Measurements from ENCODE around the gene SLC66A3.

DNA sequence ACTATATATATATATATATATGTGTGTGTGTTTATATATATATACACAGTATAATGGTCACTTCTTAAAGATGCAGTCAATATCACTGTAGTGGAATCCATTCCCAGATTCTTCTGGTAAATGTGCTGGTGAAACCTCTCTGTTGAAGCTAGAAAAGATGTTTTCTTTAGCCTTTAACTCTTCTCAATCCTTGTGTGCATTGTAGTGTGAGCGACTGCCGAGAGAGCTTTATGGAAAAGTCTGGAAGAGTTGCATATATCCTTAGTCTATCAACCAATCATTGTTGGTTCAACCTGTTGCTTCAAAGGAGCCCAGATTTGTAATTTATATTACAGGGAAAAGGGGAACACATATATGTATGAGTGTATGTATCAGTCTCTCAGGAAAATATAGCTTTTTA is 27.7 kb downstream of the SLC66A3 start:
- TF ChIP-seq L3MBTL2 (conservative IDR thresholded peaks at IDR 0.05) = no peak
- TF ChIP-seq ARNT (IDR thresholded peaks at IDR 0.05) = no peak
- no peak for TF ChIP-seq ELF4 (IDR thresholded peaks at IDR 0.05)
- TF ChIP-seq SP1 (IDR thresholded peaks at IDR 0.05) = no peak
- TF ChIP-seq ZNF384 (IDR thresholded peaks at IDR 0.05) = no peak
- no peak for TF ChIP-seq CTBP1 (IDR thresholded peaks at IDR 0.05; ENCODE audit: borderline replicate concordance)
- TF ChIP-seq, protein P1, sequence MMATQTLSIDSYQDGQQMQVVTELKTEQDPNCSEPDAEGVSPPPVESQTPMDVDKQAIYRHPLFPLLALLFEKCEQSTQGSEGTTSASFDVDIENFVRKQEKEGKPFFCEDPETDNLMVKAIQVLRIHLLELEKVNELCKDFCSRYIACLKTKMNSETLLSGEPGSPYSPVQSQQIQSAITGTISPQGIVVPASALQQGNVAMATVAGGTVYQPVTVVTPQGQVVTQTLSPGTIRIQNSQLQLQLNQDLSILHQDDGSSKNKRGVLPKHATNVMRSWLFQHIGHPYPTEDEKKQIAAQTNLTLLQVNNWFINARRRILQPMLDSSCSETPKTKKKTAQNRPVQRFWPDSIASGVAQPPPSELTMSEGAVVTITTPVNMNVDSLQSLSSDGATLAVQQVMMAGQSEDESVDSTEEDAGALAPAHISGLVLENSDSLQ (IDR thresholded peaks at IDR 0.05) = no peak
- no peak for TF ChIP-seq SUZ12 (IDR thresholded peaks at IDR 0.05)
- TF ChIP-seq FOXM1 (IDR thresholded peaks at IDR 0.05; ENCODE audit: borderline replicate concordance) = no peak
- TF ChIP-seq BHLHE40 (IDR thresholded peaks at IDR 0.05; ENCODE audit: borderline replicate concordance) = no peak
- TF ChIP-seq TARDBP (IDR thresholded peaks at IDR 0.05) = no peak
- TF ChIP-seq NFRKB (IDR thresholded peaks at IDR 0.05) = no peak
- no peak for TF ChIP-seq LEF1 (IDR thresholded peaks at IDR 0.05; ENCODE audit: borderline replicate concordance)
